SK-N-MC (cell line): ENCODE results near the gene MGAT5B.

Experiments
- EZH2 ChIP-seq: fragments of 200-600 bp; sonication (generic); IDR thresholded peaks from one replicate; pipeline ENCODE4 v1.6.1; 2017; ENCODE audit warnings: antibody characterized with exemption
- FOXP2 ChIP-seq: optimal IDR thresholded peaks from 2 replicates; pipeline ENCODE3; 2011; ENCODE audit warnings: mild to moderate bottlenecking, moderate library complexity; ENCODE audit not compliant: insufficient read depth; ENCODE audit errors: extremely low read length, control extremely low read depth
- POLR2AphosphoS5 ChIP-seq: IDR thresholded peaks from 2 replicates; pipeline ENCODE4 v1.6.1; 2012; ENCODE audit warnings: mild to moderate bottlenecking, low read depth, low read length, borderline replicate concordance

DNA sequence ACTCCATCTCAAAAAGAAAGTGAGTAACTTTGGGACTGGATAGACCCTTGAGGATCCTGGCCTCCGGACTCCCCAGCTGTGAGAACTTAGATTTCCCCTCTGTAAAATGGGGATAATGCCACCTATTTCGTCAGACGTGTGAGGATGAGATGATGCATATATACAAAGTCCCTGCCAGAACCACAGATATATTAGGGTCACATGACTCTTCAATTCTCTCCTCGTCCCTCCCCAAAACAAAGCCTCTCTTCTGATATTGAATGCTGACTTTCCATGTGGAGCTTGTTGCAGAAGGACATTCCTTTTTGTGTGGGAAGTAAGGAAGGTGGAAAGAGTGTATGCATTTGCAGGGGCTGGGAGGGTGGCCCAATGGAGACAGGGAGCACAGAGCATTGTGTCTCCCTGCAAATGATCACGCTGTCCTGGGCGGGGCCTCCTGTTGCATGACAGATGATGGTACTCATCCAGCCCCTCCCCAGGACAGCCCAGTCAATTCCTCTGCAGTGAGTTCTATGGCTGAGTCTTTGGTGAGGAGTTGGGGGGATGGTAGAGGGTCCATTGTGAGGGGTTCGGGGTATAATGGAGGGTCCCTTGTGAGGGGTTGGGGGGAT, 35.1 kb upstream of the MGAT5B start:
- TF ChIP-seq EZH2 (no peak), POLR2AphosphoS5 (no peak), FOXP2 (no peak)
